Kidney (tissue), 14 donors: Measurements from ENCODE around the gene SHOX. TPM values are rescaled to one million over a fixed set of nuclear protein-coding genes. Genes with fewer than 3 reads are reported as not detected.

ENCODE experiments used
- DNase-seq, 5 donors: peaks; one replicate each; pipeline ENCODE4 v3.0.0-alpha.2; 2013 to 2020
- FAIRE-seq: peaks from 2 replicates; lab custom pipeline; 2012; peaks lifted over from hg19 to GRCh38; lab: Jason Lieb, UNC
- H3K27ac ChIP-seq, 2 donors: one replicate each; pipeline ENCODE4 v1.7.0; 2013; ENCODE audit warnings: low read depth in 2 of 2, low read length in 2 of 2, inconsistent platforms in 1 of 2
- H3K27me3 ChIP-seq: one replicate; pipeline ENCODE4 v1.7.1; 2013; ENCODE audit warnings: low read length, inconsistent platforms; ENCODE audit not compliant: control insufficient read depth, insufficient read depth
- H3K36me3 ChIP-seq, 3 donors: one replicate each; pipeline versions ENCODE4 v1.7.0 to v1.7.1; 2013; ENCODE audit warnings: low read length in 3 of 3, control low read depth in 1 of 3, inconsistent platforms in 1 of 3; ENCODE audit not compliant: insufficient read depth in 3 of 3, control insufficient read depth in 2 of 3
- H3K4me1 ChIP-seq, 3 donors: one replicate each; pipeline versions ENCODE4 v1.7.0 to v1.7.1; 2013; ENCODE audit warnings: low read length in 3 of 3, inconsistent platforms in 1 of 3, low read depth in 1 of 3; ENCODE audit not compliant: control insufficient read depth in 2 of 3, insufficient read depth in 2 of 3
- H3K4me3 ChIP-seq, 3 donors: one replicate each; pipeline versions ENCODE4 v1.7.0 to v1.8.1; 2013; ENCODE audit warnings: low read length in 3 of 3, control low read depth in 1 of 3, inconsistent platforms in 1 of 3
- H3K9ac ChIP-seq, 3 donors: one replicate each; pipeline versions ENCODE4 v1.7.0 to v1.7.1; 2013; ENCODE audit warnings: low read length in 3 of 3, control low read depth in 1 of 3, inconsistent platforms in 1 of 3
- H3K9me3 ChIP-seq, 3 donors: one replicate each; pipeline versions ENCODE4 v1.7.0 to v1.7.1; 2013; ENCODE audit warnings: low read length in 3 of 3, control low read depth in 1 of 3, inconsistent platforms in 1 of 3; ENCODE audit not compliant: control insufficient read depth in 2 of 3, insufficient read depth in 1 of 3
- CTCF ChIP-seq: IDR thresholded peaks from 3 replicates; pipeline ENCODE4 v1.5.1; 2012; ENCODE audit warnings: mild to moderate bottlenecking, moderate library complexity, borderline replicate concordance; ENCODE audit not compliant: insufficient read depth; ENCODE audit errors: extremely low read depth
- intact Hi-C: fragments of 100-400 bp; cut with DNase I; formaldehyde crosslinking; loops from one replicate; pipeline ENCODE4 v1.11.1; 2022
- polyA plus RNA-seq: library from polyadenylated mRNA; stranded (reverse); fragments of 350-450 nt; fragmentation: Illumina TruSeq; extraction: RNeasy Lipid Tissue Mini Kit (QIAGEN cat#74804); gene quantifications from one replicate; pipeline ENCODE4 v1.2.3, GENCODE V29; 2014; ENCODE audit warnings: low read depth, low replicate concordance; ENCODE audit not compliant: insufficient read depth
- total RNA-seq: library from RNA; stranded (reverse); fragmentation: NEBNext Ultra II Directional; extraction: Animal tissue kit (Norgen Biotek cat#: 25700); gene quantifications from one replicate; pipeline ENCODE4 v1.2.1, GENCODE V29; 2021
- donor health status: control.
- donor health status: control.
- donor health status: control.
- donor health status: control.
- donor health status: control.
- donor health status: DM: yes; HTN: yes; CAD: no.
- donor health status: Normal renal cell carcinoma (clear cell type).

The SHOX gene
- total and polyA plus RNA-seq, 2 donors from 2014 or later, result not detected

GRCh38 chrX:661154-661553 is 30.6 kb downstream of the SHOX start:
- Histone ChIP-seq H3K4me1 (no peaks in the 10 kb centered on the region), H3K27me3 (no peaks in the 10 kb centered on the region), H3K36me3 (no peaks in the 10 kb centered on the region), H3K9ac (no peak overlapping the region), H3K9me3 (no peaks in the 10 kb centered on the region), H3K27ac (no peak overlapping the region), H3K4me3 (no peak overlapping the region)
- intact Hi-C loops, result no loop called here
- FAIRE-seq (no peak), DNase-seq (no peak)
- TF ChIP-seq CTCF, result no peak

- H3K27ac ChIP-seq, result no peak overlapping the region
- DNase-seq (peak in 2 of 5 donors; percentile 16 to 30), FAIRE-seq (no peak)
- no peaks in the 10 kb centered on the region for H3K36me3 ChIP-seq
- TF ChIP-seq CTCF, result no peak
- H3K27me3 ChIP-seq, result no peaks in the 10 kb centered on the region
- intact Hi-C loops, result no loop called here
- no peak overlapping the region for H3K9ac ChIP-seq
- H3K9me3 ChIP-seq, result no peaks in the 10 kb centered on the region
- H3K4me1 ChIP-seq, result no peaks in the 10 kb centered on the region
- no peak overlapping the region for H3K4me3 ChIP-seq
Observed at GRCh38 chrX:662126-662525, 31.5 kb downstream of the SHOX start.

- Histone ChIP-seq H3K9me3 (no peaks in the 10 kb centered on the region), H3K9ac (no peak overlapping the region), H3K27me3 (no peaks in the 10 kb centered on the region), H3K27ac (no peak overlapping the region), H3K4me3 (no peak overlapping the region), H3K36me3 (no peaks in the 10 kb centered on the region), H3K4me1 (no peaks in the 10 kb centered on the region)
- no peak for FAIRE-seq
- intact Hi-C loops, result no loop called here
- no peak for TF ChIP-seq CTCF
- DNase-seq, result no peak
Observed at GRCh38 chrX:663841-664240, 33.2 kb downstream of the SHOX start.
